ENCODE measurements around the gene MLXIP. TPM values are rescaled to one million over a fixed set of nuclear protein-coding genes. Genes with fewer than 3 reads are reported as not detected.
A peak's percentile ranks its signal among the peaks of the same experiment; 100 is the strongest.

Gene MLXIP
- total RNA-seq, 2 experiments from 2014 or later = 61.0 to 61.7 TPM

DNA sequence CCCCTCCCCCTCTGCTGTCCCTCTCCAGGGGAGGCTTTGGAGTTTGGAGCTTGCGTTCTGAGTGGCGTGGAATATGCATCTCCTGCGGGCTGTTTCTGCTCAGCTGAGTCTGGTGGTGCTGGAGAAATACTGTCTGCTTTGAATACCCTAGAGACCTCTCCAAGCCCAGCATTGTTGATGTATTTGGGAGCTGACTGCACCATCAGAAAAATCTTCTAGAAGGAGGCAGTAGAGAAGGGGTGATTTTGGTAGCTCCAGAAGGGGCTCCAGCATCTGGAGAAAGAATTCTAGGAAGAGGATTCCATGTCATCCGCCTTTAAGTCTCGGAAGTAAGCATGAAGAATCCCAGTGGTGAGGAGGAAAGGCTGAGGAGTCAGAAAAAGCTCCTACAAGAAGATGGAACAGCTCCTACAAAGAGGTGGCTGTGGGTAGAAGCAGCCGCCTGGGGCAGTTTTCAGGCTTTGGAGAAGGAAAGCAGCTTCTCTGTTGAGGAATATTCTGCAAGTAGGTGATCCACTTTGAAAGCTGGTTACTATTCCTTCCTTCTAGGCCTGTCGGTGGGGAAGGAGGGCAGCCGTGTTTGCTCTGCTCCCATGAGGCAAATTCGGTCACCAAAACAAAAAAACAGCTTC is 9.7 kb downstream of the MLXIP start:
- POLR2A ChIA-PET = interaction anchor here (0.6 to 6.7 kb wide), 5 partner anchors 9 to 105 kb away, joined by 4 to 44 read pairs (median 6); partner anchors contain the start of gene MLXIP
- Mint-ChIP-seq H3K4me1 (peaks cover 70% of the 10 kb centered on the region), H3K27ac (peak overlapping the region; percentile 64), H3K9me3 (no peaks in the 10 kb centered on the region), H3K36me3 (peaks cover 42% of the 10 kb centered on the region), H3K4me3 (no peak overlapping the region), H3K27me3 (no peaks in the 10 kb centered on the region)
- no peak for ATAC-seq (ENCODE audit: low read depth)
- DNase-seq = no peak

DNA sequence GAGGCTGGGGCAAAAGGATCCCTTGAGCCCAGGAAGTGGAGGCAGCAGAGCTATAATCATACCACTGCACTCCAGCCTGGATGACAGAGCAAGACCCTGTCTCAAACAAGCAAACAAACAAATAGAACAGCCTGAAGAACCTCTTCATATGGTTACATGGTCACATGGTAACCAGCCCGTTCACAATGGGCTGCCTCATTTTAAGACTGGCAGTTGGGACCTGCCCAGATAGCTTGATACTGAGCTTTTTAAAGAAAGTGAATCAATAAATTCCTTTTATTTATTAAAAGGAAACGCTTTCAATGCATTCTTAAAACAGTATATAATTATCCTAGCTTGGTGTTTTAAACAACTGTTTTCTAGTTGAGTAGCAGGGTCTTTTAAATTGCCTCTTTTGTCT is 10.5 kb downstream of the MLXIP start:
- POLR2A ChIA-PET = interaction anchor here (0.6 to 6.7 kb wide), 6 partner anchors 9 to 104 kb away, joined by 4 to 44 read pairs (median 6); partner anchors contain the start of gene MLXIP
- Mint-ChIP-seq H3K4me1 (peaks cover 62% of the 10 kb centered on the region), H3K27me3 (no peaks in the 10 kb centered on the region), H3K36me3 (peaks cover 35% of the 10 kb centered on the region), H3K27ac (peak overlapping the region; percentile 48), H3K9me3 (no peaks in the 10 kb centered on the region), H3K4me3 (no peak overlapping the region)
- ATAC-seq (ENCODE audit: low read depth) (no peak), DNase-seq (no peak)

DNA sequence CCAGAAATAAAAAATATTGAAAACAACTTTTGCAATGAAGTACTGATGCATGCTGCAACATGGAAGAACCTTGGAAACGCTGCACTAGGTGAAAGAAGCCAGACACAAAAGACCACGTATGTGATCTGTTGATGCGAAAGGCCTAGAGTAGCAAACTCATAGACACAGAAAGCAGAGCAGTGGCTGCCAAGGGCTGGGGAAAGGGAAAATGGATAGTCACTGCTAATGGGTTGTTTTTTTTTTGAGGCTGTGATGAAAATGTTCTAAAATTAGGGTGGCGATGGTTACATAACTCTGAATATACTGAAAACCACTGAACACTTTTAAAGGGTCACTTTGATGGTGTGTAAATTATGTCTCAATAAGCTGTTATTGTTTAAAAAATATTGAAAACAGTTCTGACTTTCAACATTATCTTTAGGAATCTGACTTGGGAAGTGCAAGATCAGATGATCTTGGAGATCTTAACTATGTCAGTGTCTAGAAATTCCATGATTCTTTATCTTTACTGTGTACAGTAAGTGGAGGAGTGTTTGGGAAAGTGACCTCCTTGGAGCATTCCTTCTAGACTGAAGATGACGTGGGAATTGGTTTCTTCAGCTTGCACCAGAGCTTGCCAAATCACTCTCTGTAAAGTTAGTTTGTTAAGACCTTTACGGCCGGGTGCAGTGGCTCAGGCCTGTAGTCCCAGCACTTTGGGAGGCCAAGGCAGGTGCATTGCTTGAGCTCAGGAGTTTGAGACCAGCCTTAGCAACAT is 12.4 kb downstream of the MLXIP start:
- no peak for ATAC-seq (ENCODE audit: low read depth)
- Mint-ChIP-seq H3K9me3 (no peaks in the 10 kb centered on the region), H3K36me3 (peaks cover 26% of the 10 kb centered on the region), H3K27ac (peak overlapping the region; percentile 40), H3K27me3 (no peaks in the 10 kb centered on the region), H3K4me1 (peaks cover 46% of the 10 kb centered on the region), H3K4me3 (peak overlapping the region; percentile 9)
- no peak for DNase-seq
- POLR2A ChIA-PET = interaction anchor here (2.2 to 6.7 kb wide), 3 partner anchors 7 to 12 kb away, joined by 13 to 44 read pairs (median 20); partner anchors contain the start of gene MLXIP

DNA sequence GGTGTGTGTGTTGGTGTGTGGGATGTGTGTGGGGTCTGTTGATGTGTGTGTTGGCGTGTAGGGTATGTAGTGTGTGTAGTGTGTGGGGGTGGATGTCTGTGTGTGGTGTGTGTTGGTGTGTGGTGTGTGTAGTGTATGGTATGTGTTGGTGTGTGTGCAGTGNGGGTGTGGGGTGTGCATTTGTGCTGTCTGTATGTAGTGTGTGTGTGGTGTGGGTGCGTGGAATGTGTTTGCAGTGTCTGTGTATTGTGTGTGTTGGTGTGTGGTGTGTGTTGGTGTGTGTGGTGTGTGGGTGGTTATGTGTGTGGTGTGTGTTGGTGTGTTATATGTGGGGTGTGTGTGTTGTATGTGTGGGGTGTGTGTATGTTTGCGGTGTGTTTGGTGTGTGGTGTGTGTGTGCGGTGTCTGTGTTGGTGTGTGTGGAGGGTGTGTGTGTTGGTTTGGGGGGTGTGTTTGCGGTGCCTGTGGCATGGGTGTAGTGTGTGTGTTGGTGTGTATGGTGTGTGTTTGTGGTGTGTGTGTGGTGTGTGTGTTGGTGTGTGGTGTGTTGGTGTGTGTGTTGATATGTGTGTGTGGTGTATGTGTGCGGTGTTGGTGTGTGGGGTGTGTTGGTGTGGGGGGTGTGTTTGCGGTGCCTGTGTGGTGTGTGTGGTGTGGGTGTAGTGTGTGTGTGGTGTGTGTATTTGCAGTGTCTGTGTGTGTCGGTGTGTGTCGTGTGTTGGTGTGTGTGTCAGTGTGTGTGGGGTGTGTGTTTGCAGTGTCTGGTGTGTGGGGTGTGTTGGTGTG is 14.7 kb downstream of the MLXIP start:
- peaks cover 18% of the 10 kb centered on the region for H3K36me3 Mint-ChIP-seq
- H3K27me3 Mint-ChIP-seq = no peaks in the 10 kb centered on the region
- H3K27ac Mint-ChIP-seq = no peak overlapping the region
- DNase-seq (no peak), ATAC-seq (ENCODE audit: low read depth) (no peak)
- H3K4me1 Mint-ChIP-seq = peaks cover 36% of the 10 kb centered on the region
- H3K9me3 Mint-ChIP-seq = no peaks in the 10 kb centered on the region
- H3K4me3 Mint-ChIP-seq = no peak overlapping the region
- POLR2A ChIA-PET = interaction anchor here (1.0 to 1.2 kb wide), 2 partner anchors 11 to 12 kb away, joined by 4 to 5 read pairs; no protein-coding TSS in a partner anchor

DNA sequence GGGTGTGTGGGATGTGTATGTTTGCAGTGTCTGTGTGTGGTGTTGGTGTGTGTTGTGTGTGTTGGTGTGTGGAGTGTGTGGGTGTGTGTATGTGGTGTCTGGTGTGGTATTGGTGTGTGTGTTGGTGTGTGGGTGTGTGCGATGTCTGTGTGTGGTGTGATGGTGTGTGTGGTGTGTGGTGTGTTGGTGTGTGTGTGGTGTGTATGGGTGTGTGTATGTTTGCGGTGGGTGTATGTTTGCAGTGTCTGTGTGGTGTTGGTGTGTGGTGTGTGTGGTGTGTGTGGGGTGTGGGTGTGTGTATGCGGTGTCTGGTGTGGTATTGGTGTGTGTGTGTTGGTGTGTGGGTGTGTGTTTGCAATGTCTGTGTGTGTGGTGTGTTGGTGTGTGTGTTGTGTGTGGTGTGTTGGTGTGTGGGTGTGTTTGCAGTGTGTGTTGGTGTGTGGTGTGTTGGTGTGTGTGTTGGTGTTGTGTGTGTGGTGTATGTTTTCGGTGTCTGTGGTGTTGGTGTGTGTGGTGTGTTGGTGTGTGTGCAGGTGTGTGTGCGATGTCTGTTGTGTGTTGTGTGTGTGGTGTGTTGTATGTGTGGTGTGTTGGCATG is 15.7 kb downstream of the MLXIP start:
- no peak overlapping the region for H3K27ac Mint-ChIP-seq
- H3K4me3 Mint-ChIP-seq = no peak overlapping the region
- H3K9me3 Mint-ChIP-seq = no peaks in the 10 kb centered on the region
- H3K36me3 Mint-ChIP-seq = peaks cover 19% of the 10 kb centered on the region
- peaks cover 41% of the 10 kb centered on the region for H3K4me1 Mint-ChIP-seq
- POLR2A ChIA-PET = no interaction called here
- no peaks in the 10 kb centered on the region for H3K27me3 Mint-ChIP-seq
- DNase-seq (no peak), ATAC-seq (ENCODE audit: low read depth) (no peak)

DNA sequence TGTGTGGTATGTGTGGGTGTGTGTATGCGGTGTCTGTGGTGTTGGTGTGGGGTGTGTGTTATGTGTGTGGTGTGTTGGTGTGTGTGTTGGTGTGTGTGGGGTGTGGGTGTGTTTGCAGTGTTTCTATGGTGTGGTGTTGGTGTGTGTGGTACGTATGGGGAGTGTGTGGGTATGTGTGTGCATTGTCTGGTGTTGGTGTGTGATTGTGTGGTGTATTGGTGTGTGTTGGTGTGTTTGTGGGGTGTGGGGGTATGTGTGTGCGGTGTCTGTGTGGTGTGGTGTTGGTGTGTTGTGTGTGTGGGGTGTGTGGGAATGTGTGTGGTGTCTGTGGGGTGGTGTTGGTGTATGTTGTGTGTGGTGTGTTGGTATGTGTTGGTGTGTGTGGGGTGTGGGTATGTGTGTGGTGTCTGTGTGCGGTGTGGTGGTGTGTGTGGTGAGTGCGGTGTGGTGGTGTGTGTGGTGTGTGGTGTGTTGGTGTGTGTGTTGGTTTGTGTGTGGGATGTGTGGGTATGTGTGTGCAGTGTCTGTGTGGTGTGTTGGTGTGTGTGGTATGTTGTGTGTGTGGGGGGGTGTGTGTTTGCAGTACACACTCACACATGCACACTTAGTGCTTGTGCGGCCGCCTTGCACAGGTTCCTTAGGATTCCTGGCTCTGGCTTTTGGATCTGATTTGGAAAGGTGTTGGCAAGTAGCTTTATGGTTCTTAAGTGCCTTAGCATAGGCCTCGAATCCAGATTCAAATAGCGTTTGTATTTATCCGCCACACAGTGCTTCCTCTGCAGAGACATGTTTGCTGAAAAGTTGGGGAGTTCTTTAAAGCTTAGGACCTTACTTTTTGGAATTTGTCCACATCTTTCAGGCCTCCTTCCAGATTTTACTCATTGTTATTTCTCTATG is 16.4 kb downstream of the MLXIP start:
- ATAC-seq (ENCODE audit: low read depth) = no peak
- Mint-ChIP-seq H3K36me3 (peaks cover 14% of the 10 kb centered on the region), H3K4me3 (no peak overlapping the region), H3K27ac (no peak overlapping the region), H3K4me1 (peaks cover 40% of the 10 kb centered on the region), H3K9me3 (no peaks in the 10 kb centered on the region), H3K27me3 (no peaks in the 10 kb centered on the region)
- POLR2A ChIA-PET = interaction anchor here (0.9 to 7.1 kb wide), 4 partner anchors 8 to 15 kb away, joined by 4 to 67 read pairs (median 24); partner anchors contain the start of gene MLXIP
- DNase-seq = no peak

DNA sequence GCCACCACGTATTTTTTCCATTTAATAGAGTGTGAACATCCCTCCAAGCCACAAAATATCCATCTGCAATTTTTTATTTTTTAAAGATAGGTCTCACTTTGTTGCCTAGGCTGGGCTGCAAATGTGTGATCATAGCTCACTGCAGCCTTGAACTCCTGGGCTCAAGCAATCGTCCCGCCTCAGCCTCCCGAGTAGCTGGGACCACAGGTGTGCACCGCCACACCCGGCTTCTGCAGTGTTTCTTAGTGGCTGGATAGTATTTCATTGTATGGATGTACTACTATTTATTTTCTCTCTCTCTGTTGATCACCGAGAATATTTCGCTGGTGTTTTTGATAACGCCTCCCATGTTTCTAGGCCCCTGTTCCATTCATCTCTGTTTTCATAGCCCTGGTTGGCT is 17.5 kb downstream of the MLXIP start:
- Mint-ChIP-seq H3K27me3 (no peaks in the 10 kb centered on the region), H3K4me1 (peaks cover 43% of the 10 kb centered on the region), H3K36me3 (peaks cover 11% of the 10 kb centered on the region), H3K4me3 (no peak overlapping the region), H3K27ac (peak overlapping the region; percentile 5), H3K9me3 (no peaks in the 10 kb centered on the region)
- DNase-seq (no peak), ATAC-seq (ENCODE audit: low read depth) (no peak)
- POLR2A ChIA-PET = interaction anchor here (0.6 to 7.1 kb wide), 4 partner anchors 9 to 161 kb away, joined by 5 to 67 read pairs (median 24); partner anchors contain the start of gene MLXIP

DNA sequence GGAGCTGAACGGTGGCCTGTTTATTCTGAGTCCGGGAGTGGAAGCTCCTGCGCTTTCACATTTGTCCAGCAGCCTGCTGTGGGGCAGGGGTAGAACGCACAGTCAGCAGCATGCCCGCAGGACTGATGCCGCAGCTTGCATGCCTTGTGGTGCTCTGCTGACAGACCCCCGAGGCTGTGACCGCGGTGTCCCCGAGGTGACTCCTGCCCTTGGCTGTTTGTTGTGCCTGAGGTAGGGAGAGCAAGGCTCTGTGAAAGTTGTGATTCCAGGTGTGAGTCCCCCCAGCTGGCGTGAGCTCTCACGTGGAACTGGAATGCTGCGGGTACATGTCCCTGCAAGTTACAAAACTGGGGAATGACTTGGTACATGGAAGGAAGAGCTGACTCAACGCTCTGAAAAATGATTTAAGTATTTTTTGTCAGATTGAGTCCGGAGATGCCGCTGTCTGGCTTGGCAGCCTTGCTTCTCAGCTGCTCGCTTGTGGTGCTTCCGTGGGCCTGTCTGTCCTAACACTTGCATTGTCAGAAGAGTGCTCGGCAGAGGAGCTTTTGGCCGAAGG is 18.1 kb downstream of the MLXIP start:
- no peak for ATAC-seq (ENCODE audit: low read depth)
- Mint-ChIP-seq H3K36me3 (peaks cover 8% of the 10 kb centered on the region), H3K27me3 (no peaks in the 10 kb centered on the region), H3K4me3 (no peak overlapping the region), H3K9me3 (no peaks in the 10 kb centered on the region), H3K27ac (peak overlapping the region; percentile 27), H3K4me1 (peaks cover 41% of the 10 kb centered on the region)
- DNase-seq = no peak
- POLR2A ChIA-PET = interaction anchor here (0.6 to 7.1 kb wide), 5 partner anchors 8 to 160 kb away, joined by 3 to 67 read pairs (median 9); partner anchors contain the start of gene MLXIP

DNA sequence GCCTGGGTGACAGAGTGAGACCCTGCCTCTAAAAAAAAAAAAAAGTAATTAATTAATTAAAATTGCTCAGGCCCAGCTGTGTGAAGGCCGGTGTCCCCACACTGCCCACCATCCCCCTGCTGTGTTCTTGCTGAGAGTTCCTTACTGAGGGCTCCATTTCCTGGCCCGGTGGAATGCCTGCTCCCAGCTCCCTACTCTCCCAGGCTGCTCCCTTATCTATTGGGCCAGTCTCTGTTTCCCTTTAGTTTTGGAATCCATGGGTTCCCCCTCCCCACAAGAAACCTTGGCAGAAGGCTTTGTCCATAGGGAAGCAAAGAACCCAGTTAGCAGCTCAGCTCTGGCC is 19.0 kb downstream of the MLXIP start:
- POLR2A ChIA-PET = interaction anchor here (1.3 to 7.1 kb wide), 4 partner anchors 8 to 17 kb away, joined by 3 to 67 read pairs (median 26); partner anchors contain the start of gene MLXIP
- DNase-seq (no peak), ATAC-seq (ENCODE audit: low read depth) (no peak)
- Mint-ChIP-seq H3K27me3 (no peaks in the 10 kb centered on the region), H3K36me3 (peaks cover 5% of the 10 kb centered on the region), H3K27ac (peak overlapping the region; percentile 85), H3K9me3 (no peaks in the 10 kb centered on the region), H3K4me1 (peaks cover 41% of the 10 kb centered on the region), H3K4me3 (peak overlapping the region; percentile 39)

DNA sequence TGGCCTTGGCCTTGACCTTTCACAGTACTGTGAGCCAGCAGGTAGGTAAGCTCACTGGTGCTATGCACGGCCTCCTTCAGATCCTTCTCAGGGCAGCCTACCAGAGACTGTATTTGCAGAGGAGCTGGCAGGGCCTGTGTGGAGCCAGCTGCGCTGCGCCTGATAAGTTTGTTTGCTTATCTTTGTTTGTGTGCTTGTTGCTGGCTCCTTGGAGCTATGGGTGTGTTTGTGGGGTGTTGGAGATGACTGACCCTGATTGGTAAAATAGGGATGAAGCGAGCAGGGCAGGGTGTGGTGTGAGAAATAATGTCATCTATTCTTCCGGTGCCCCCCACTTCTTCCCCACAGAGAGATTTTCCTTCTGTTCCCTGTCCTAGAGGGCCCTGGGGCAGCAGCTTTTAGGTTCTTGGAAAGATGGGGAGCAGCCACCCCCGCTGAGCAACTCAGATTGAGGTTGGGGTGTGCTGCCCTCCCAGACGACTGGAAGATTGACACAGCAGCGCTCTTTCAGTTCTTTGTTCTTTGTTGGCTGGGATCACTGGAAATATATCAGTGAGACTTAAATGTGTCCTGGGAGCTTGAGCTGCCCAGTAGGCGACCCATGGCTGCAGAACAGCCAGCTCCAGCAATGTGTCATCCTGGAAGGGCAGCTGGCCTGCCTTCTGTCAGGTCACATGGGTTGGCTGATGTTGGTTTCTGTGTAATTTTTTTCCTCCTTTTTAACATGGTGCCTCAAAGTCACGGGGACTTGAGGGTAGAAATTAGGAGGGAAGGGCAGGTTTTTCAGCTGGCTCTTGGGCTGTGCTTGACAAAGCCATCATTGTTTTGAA is 19.6 kb downstream of the MLXIP start:
- peak overlapping the region; percentile 85 for H3K27ac Mint-ChIP-seq
- H3K4me3 Mint-ChIP-seq = peak overlapping the region; percentile 39
- ATAC-seq (ENCODE audit: low read depth) (peak; percentile 32), DNase-seq (no peak)
- H3K27me3 Mint-ChIP-seq = no peaks in the 10 kb centered on the region
- peaks cover 41% of the 10 kb centered on the region for H3K4me1 Mint-ChIP-seq
- no peaks in the 10 kb centered on the region for H3K9me3 Mint-ChIP-seq
- POLR2A ChIA-PET = interaction anchor here (0.6 to 7.1 kb wide), 6 partner anchors 10 to 628 kb away, joined by 3 to 67 read pairs (median 6); partner anchors contain the start of gene MLXIP
- peaks cover 5% of the 10 kb centered on the region for H3K36me3 Mint-ChIP-seq

DNA sequence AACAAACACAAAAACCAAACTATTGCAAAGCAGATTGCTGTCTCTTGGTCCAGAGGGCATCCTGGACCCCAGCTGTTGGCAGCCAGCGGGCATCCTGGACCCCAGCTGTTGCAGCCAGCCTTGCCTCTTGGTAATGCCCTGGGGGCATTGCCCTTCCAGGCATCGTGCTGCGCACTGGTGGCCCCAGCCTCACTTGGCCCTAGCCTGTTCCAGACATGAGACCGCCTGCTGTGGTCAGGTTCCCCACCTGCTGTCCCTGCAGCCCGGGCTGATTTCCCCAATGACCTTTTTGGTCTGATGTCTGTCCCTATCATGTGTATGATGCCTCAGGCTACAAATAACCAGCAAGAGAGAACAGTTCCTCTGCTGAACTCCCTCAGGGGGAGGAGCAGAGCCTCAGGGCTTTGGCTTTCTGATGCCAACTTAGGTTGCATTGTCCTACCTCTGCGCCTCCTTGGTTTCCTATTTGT is 20.8 kb downstream of the MLXIP start:
- Mint-ChIP-seq H3K27me3 (no peaks in the 10 kb centered on the region), H3K36me3 (peaks cover 7% of the 10 kb centered on the region), H3K27ac (peak overlapping the region; percentile 85), H3K9me3 (no peaks in the 10 kb centered on the region), H3K4me3 (peak overlapping the region; percentile 79), H3K4me1 (peaks cover 45% of the 10 kb centered on the region)
- DNase-seq (no peak), ATAC-seq (ENCODE audit: low read depth) (peak; percentile 36)
- POLR2A ChIA-PET = interaction anchor here (0.6 to 7.1 kb wide), 4 partner anchors 12 to 627 kb away, joined by 3 to 67 read pairs (median 24); partner anchors contain the start of gene MLXIP
